Activated CD8-positive, alpha-beta memory T cell treated with anti-CD3 and anti-CD28 coated beads, Interleukin-2, amount 50 U/mL, for 48 hours (primary cell): ENCODE results near the gene MANBA.
"Not testable (repeated sequence)": the region's sequence is repeated elsewhere in the genome, so short reads cannot be mapped to it uniquely, and the experiment has no call there.

Source experiments
- DNase-seq: peaks from one replicate; pipeline ENCODE4 v3.0.0-alpha.2; 2020

The MANBA gene

GRCh38 chr4:102619021-102619420, 141.7 kb downstream of the MANBA start:
- DNase-seq, result not testable (repeated sequence)

- DNase-seq, result no peak
Measured at GRCh38 chr4:102616636-102617035, 144.1 kb downstream of the MANBA start.

GRCh38 chr4:102614801-102615200, 146.0 kb downstream of the MANBA start:
- DNase-seq, result no peak

DNA sequence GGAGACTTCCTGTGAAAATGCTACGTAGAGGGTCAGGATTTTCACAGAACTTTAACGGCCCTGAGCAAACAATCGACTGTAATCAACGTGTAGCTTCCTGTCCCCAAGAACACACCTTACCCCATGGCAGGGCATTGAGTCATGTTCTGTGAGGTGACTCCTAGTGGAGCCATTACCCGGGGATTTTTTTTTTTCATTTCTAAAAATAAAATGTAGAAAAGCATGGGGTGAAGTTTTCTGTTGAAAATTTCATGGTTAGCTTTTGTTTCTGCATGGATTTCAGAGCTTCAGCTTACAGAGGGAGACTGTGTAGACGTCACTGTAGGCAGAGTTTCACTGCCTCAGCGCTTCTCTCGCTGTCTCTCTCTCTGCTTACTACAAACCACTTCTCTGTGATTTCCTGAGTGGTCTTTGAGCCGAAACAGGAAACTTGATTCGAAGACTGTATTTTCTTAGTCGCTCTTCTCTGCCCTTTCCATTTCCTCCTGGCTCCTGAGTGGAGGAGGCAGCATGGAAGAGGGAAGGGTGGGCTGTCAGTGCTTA, 147.9 kb downstream of the MANBA start:
- no peak for DNase-seq

- no peak for DNase-seq
Measured at GRCh38 chr4:102612210-102612609, 148.6 kb downstream of the MANBA start.

DNA sequence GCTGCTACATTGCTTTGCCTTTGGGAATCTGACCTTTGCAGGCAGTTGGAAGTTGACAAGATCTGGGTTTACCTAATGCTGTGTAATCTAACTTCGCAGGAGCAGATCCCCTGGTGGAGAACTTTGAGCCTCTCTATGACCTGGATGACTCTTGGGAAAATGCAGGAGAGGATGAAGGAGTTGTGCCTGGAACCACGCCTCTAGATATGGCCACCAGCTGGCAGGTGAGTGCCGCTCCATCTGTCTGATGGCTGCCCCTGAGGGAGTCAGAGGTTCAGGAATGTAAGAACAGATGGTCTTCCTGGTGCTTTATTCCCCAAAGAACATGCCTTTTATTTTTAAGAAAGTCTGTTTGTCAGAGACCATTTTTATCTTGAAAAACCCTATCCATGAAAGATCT, 150.3 kb downstream of the MANBA start:
- DNase-seq, result no peak

DNA sequence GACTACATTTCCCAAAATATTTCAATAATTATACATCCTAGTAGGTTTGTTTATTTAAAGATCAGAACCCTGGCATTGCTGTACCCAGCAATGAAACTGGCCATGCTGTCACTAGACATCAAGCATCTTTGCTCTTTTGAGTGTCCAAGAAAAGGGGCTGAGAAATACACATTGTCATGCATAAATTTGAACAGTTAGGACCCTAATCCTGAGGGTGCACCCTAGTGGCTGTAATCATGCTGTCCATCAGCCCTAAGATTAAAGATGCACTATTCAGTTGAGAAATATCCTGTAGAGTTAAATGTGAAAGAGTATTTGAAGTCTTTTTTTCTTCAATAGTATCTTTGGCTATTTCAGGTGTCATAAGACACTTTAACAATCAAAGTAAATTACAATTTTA, 150.8 kb downstream of the MANBA start:
- DNase-seq, result no peak

GRCh38 chr4:102608190-102608589, 152.6 kb downstream of the MANBA start:
- no peak for DNase-seq

DNA sequence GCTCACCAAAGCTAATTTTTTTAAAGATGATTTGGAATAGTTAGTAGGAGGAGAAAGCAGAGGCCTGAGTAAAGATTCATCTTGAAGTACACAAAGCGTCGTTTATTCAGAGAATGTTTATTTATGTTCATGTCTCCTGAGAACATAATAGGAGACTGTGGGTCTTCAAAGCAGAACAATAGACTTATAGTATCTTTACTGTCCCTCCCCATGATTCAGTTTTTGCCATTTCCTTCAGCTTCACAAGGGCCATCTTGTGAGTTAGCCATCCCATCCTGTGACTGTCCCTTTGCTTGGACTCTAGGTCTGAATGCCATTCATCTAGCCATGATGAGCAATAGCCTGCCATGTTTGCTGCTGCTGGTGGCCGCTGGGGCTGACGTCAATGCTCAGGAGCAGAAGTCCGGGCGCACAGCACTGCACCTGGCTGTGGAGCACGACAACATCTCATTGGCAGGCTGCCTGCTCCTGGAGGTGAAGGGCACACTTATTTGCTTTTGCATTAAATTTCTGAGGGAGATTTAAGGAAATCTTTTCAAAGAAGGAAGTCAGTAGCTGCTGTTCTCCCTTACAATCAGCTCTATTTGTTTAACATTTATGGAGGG, 153.8 kb downstream of the MANBA start:
- DNase-seq, result no peak

DNA sequence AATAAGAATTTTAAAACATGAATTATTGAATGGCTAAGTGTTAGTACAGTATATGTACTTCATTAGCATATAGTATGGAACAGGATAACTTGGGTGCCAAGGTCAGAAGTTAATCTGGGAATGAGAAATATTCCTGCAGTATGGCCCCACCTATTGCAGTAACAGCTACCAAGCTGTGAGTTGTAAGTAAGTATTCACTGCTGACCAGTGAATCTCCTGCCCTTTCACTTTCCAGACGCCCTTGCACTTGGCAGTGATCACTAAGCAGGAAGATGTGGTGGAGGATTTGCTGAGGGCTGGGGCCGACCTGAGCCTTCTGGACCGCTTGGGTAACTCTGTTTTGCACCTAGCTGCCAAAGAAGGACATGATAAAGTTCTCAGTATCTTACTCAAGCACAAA, 154.5 kb downstream of the MANBA start:
- DNase-seq, result no peak

- DNase-seq, result no peak
Measured at GRCh38 chr4:102604222-102604940, 156.4 kb downstream of the MANBA start.

DNA sequence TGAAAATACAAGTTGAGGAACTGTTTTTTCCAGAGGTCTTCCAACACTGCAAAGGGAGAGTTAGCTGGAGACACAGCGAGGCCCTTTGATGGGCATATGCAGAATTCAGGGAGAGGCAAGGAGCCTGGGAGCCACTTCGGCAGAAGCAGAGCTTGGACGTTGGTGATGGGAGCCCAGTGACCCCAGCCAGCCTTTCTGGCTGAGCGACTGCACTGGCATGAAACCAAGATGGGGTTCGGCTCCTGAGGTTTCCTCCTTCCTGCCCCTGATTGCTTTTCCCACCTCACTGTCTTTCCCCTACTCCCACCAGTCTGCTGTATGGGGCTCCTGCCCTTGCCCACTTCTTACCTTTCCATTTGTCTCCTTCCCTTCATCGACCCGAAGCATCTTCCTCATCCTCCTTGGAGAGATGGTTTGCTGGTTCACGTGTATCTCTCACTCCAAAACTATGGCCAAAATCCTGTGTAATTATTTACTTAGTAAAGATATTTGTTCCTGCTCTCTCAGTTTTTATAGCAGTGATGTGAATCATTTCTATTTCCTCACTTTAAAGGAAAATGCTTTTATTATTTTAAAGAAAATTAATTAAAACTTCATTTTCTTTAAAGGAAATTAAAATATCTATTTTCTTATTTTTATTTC, 159.1 kb downstream of the MANBA start:
- no peak for DNase-seq

DNA sequence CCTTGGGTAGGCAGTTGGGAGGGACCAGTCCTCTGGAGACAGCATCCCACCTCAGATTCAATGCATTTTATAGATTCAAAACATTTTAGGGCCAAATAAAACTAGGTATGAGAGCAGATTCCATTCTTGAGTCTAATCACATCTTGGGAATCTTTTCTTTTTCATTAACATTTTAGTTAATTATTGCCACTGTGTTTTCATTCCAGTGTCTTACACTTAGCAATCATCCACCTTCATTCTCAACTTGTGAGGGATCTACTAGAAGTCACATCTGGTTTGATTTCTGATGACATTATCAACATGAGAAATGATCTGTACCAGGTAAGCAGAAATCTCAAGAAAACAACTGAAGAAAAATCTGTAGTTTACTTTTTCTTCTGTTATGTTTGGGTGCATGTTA, 160.1 kb downstream of the MANBA start:
- no peak for DNase-seq

- no peak for DNase-seq
Measured at GRCh38 chr4:102599886-102600285, 160.9 kb downstream of the MANBA start.

DNA sequence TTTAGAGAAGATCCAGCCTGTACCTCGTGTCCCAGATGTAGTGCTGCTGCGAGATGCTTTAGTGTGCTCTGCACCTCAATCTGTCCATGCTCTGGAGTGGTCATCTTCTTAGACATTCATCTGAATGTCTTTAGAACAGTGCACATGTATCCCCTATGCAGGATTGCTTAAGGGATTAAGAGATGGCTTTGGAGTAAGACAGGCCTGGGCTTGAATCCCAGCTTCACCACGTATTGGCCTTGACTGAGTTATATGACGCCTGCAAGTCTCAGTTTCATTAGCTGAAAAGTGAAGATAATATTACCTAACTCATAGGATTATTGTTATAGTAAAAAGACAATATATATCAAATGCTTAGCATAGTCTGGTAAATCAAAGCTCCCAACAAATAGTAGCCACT, 161.3 kb downstream of the MANBA start:
- no peak for DNase-seq

DNA sequence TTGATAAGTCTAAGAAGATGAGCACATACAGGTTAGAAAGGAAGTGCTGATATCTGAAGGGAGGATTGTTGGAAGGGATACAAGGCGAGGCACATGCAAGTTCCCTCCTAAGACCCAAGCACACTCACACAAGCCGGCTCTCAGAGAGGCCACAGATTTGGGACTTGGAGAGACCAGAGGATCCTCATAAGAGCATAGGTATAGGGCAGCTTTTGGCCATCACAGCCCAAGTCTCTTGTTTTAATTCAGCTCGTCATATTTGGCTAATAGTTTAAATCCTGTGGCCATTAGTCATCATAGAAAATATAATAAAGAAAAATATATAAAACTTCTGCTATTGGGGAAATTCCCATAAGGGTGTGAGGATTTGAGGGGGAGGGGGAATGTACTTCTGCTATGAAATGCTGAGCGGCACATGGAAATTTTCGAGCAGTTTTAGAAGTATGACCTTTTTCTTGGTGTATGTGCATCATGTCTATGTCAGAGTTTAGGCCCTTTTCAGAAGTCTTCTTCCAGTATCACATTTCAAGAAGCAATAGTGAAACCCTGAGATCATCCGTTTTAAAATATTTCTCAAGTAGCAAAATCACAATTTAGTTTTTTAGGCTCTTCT, 161.9 kb downstream of the MANBA start:
- no peak for DNase-seq

DNA sequence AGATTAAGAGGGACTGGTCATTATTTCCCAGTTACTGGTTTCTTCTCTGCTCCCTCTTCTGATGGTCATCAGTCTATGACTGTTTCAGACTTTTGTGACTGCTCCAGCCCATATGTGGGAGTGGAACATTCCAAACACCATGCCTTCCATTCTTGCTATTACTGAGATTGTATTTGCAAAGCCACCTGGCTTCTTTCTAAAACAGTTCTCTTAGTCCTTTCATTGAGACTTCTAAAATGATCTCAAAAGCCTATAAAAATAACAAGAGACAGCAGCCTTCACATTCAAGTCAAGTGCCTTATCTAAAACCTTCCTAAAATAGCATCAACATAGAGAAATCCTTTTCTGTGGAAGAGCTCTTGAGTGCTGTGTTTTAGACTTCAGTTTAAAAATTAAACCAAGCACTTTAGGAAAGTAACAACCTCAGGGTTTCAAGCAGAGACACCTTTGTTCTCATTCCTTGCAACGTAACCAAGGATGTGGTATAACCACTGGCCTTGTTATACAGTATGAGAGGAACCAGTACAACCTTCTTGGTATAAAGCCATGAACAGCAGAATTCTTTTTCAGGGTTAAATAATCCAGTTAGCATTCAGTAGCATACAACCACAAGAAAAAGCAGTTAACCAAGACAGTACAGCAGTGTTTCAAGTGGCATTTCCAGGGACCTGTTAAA, 162.5 kb downstream of the MANBA start:
- no peak for DNase-seq

GRCh38 chr4:102596532-102596931, 164.2 kb downstream of the MANBA start:
- DNase-seq, result no peak

DNA sequence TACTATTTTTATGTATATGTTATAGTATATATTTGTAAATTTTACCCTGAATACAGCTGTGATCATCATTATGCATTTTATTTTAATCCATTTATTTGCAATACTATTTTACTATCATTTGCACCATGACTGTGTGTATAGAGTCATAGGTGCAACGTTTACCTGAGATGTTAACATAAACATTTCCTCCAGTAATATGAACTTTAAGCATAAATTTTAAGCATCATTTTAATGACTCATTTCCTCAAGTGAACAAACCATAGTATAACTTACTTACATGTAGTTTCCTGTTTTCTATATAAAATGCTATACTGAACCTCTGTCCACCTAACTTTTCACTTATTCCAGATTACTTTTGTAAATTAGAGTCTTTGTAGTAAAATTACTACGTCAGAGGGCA, 166.8 kb downstream of the MANBA start:
- no peak for DNase-seq

DNA sequence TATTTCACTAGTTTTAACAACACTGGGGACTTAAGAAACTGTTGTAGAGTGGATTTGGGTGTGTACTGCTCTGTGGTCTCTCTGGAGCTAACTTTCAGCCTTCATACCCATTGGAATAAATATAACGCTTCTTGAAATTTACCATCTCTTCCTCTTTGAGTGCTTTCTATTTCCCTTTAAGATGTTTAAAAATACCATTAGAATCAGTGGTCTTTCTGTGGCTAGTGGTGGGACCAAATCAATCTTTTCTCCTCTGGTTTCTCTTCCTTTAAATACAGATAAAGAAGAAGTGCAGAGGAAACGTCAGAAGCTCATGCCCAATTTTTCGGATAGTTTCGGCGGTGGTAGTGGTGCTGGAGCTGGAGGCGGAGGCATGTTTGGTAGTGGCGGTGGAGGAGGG, 167.6 kb downstream of the MANBA start:
- no peak for DNase-seq

GRCh38 chr4:102592256-102592655, 168.5 kb downstream of the MANBA start:
- no peak for DNase-seq

GRCh38 chr4:102589743-102590142, 171.0 kb downstream of the MANBA start:
- no peak for DNase-seq

DNA sequence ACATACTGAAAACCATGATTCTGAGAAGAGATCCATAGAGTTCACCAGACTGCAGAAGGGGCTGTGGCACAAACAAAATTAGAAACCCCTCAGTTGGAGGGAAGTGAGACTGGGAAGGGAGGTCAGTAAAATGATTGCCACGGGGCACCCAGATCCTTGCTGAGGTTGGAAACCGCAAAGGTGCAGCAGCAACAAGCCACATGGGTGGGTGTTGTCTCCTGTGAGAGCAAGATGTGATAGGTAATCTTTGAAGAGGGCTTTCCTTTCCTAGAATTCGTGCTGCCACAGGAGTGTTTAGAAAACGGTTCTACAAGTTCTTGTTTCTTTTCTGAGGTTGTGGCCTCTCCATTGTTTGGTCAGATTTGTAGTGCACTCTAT, 174.1 kb downstream of the MANBA start:
- peak; percentile 67 for DNase-seq
